DND-41 (cell line): ENCODE measurements around the gene GALNT1.

Source experiments
- EZH2 ChIP-seq: IDR thresholded peaks from 3 replicates; pipeline ENCODE4 v1.6.1; 2012; ENCODE audit warnings: borderline replicate concordance, low read depth, mild to moderate bottlenecking, moderate library complexity, low read length, inconsistent platforms; ENCODE audit not compliant: severe bottlenecking
- TF ChIP-seq, protein P1 (sequence below): IDR thresholded peaks from 2 replicates; pipeline ENCODE4 v1.5.1; 2012; ENCODE audit warnings: borderline replicate concordance, low read length, moderate library complexity, mild to moderate bottlenecking; ENCODE audit not compliant: poor library complexity, severe bottlenecking; ENCODE audit errors: extremely low read depth

DNA sequence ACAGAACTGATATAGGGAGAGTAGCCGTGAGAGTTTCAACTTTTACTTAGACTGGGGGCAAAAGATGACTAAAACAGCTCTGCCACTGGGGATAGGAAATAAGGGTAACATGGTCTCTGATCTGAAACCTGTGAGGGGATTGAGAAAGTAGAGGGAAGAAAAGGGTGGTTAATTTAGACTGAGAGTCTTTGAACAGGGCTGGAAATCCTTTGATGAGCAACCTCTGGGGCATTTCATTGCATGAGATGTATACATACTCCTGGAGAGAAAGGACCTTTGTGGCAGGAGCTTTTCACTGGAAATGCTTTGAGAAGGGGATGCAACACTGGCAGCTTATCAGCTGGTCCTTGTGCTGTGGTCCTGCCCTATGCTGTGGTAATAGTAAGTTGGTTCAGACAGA lies 9.4 kb downstream of the GALNT1 start:
- TF ChIP-seq, protein P1, sequence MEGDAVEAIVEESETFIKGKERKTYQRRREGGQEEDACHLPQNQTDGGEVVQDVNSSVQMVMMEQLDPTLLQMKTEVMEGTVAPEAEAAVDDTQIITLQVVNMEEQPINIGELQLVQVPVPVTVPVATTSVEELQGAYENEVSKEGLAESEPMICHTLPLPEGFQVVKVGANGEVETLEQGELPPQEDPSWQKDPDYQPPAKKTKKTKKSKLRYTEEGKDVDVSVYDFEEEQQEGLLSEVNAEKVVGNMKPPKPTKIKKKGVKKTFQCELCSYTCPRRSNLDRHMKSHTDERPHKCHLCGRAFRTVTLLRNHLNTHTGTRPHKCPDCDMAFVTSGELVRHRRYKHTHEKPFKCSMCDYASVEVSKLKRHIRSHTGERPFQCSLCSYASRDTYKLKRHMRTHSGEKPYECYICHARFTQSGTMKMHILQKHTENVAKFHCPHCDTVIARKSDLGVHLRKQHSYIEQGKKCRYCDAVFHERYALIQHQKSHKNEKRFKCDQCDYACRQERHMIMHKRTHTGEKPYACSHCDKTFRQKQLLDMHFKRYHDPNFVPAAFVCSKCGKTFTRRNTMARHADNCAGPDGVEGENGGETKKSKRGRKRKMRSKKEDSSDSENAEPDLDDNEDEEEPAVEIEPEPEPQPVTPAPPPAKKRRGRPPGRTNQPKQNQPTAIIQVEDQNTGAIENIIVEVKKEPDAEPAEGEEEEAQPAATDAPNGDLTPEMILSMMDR, result no peak
- TF ChIP-seq EZH2, result no peak
